GM12872 (cell line): Measurements from ENCODE around the gene MESP1.

Experiments used
- CTCF ChIP-seq: IDR thresholded peaks from 3 replicates; pipeline ENCODE4 v1.5.1; 2011; ENCODE audit warnings: low read depth, mild to moderate bottlenecking, low read length, moderate library complexity; ENCODE audit not compliant: insufficient read depth

Gene MESP1

GRCh38 chr15:89783861-89784685 is 33.0 kb upstream of the MESP1 start:
- no peak for TF ChIP-seq CTCF

GRCh38 chr15:89783111-89783860 is 32.2 kb upstream of the MESP1 start:
- no peak for TF ChIP-seq CTCF

- TF ChIP-seq CTCF, result no peak
Measured at GRCh38 chr15:89781891-89782618, 31.0 kb upstream of the MESP1 start.

GRCh38 chr15:89781055-89781454 is 30.0 kb upstream of the MESP1 start:
- TF ChIP-seq CTCF, result no peak

- TF ChIP-seq CTCF, result no peak
Measured at GRCh38 chr15:89780601-89781000, 29.6 kb upstream of the MESP1 start.

- no peak for TF ChIP-seq CTCF
Measured at GRCh38 chr15:89778861-89779260, 27.8 kb upstream of the MESP1 start.

- no peak for TF ChIP-seq CTCF
Measured at GRCh38 chr15:89777782-89778380, 26.8 kb upstream of the MESP1 start.
